Body of pancreas (tissue), 4 donors: ENCODE data around the gene SURF1.
A peak's percentile ranks its signal among the peaks of the same experiment; 100 is the strongest.

Experiments
- POLR2A ChIP-seq, 3 donors: fragments of 450-650 bp; IDR thresholded peaks; one replicate each; pipeline ENCODE4 v1.6.1; 2016; ENCODE audit warnings: antibody characterized with exemption in 3 of 3, mild to moderate bottlenecking in 2 of 3
- TF ChIP-seq, protein P1 (sequence below), 7 experiments: fragments of 450-650 bp in 4 of 7; fragments of 200-600 bp in 3 of 7; sonication (generic) in 3 of 7; IDR thresholded peaks; one replicate each; pipeline ENCODE4 v1.5.1; 2016 to 2019; ENCODE audit warnings: antibody characterized with exemption in 7 of 7

DNA sequence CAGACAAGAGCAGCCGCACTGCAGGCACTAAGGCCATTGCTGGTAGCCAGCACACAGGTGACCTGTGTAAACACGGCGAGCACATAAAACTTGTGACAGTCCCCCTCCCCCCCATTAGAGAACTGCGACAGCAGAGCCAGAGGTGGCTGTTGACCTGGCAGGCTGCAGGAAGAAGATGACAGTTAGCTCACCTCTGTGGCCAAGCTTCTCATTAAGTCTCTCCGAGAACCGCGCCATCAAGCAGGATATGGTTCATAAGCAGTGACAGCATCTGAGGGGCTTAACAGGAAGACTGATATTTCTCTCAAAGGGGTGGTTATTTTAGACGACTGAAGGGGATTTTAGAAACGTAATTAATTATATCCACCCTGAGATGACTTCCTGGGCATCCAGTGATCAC, 14.4 kb upstream of the SURF1 start:
- peak in 1 of 3 donors; percentile 38 for TF ChIP-seq POLR2A (IDR thresholded peaks at IDR 0.05)
- TF ChIP-seq, protein P1, sequence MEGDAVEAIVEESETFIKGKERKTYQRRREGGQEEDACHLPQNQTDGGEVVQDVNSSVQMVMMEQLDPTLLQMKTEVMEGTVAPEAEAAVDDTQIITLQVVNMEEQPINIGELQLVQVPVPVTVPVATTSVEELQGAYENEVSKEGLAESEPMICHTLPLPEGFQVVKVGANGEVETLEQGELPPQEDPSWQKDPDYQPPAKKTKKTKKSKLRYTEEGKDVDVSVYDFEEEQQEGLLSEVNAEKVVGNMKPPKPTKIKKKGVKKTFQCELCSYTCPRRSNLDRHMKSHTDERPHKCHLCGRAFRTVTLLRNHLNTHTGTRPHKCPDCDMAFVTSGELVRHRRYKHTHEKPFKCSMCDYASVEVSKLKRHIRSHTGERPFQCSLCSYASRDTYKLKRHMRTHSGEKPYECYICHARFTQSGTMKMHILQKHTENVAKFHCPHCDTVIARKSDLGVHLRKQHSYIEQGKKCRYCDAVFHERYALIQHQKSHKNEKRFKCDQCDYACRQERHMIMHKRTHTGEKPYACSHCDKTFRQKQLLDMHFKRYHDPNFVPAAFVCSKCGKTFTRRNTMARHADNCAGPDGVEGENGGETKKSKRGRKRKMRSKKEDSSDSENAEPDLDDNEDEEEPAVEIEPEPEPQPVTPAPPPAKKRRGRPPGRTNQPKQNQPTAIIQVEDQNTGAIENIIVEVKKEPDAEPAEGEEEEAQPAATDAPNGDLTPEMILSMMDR (IDR thresholded peaks at IDR 0.05): no peak
